Activated CD8-positive, alpha-beta memory T cell treated with anti-CD3 and anti-CD28 coated beads, Interleukin-2, amount 50 U/mL, for 24 hours (primary cell): ENCODE results near the gene HAUS8.
"Not testable (repeated sequence)": the region's sequence is repeated elsewhere in the genome, so short reads cannot be mapped to it uniquely, and the experiment has no call there.

ENCODE experiments used
- DNase-seq: peaks from one replicate; pipeline ENCODE4 v3.0.0-alpha.2; 2020; ENCODE audit errors: extremely low read depth

HAUS8 gene

GRCh38 chr19:17075035-17075863, at the start of gene HAUS8, which contains the start of gene MYO9B:
Gene HAUS8 (minus strand): TSS chr19:17075452. CDS start chr19:17075422, 30 bp downstream.
Gene MYO9B (plus strand): TSS chr19:17075777. CDS start chr19:17101718, 25,941 bp downstream.
- DNase-seq = peak; percentile 99

- no peak for DNase-seq
Measured at GRCh38 chr19:17124025-17124424, 48.8 kb upstream of the HAUS8 start.

- no peak for DNase-seq
Measured at GRCh38 chr19:17123041-17123440, 47.8 kb upstream of the HAUS8 start.

GRCh38 chr19:17121736-17122293, 46.6 kb upstream of the HAUS8 start:
- no peak for DNase-seq

GRCh38 chr19:17118957-17119356, 43.7 kb upstream of the HAUS8 start:
- DNase-seq = no peak

- no peak for DNase-seq
Measured at GRCh38 chr19:17116996-17117702, 41.9 kb upstream of the HAUS8 start.

- no peak for DNase-seq
Measured at GRCh38 chr19:17114414-17114831, 39.2 kb upstream of the HAUS8 start.

GRCh38 chr19:17113127-17113785, 38.0 kb upstream of the HAUS8 start:
- DNase-seq = no peak

- DNase-seq = no peak
Measured at GRCh38 chr19:17112700-17113099, 37.4 kb upstream of the HAUS8 start.

GRCh38 chr19:17112271-17112670, 37.0 kb upstream of the HAUS8 start:
- no peak for DNase-seq

GRCh38 chr19:17111766-17112165, 36.5 kb upstream of the HAUS8 start:
- DNase-seq = no peak

GRCh38 chr19:17110599-17110966, 35.3 kb upstream of the HAUS8 start:
- no peak for DNase-seq

- DNase-seq = no peak
Measured at GRCh38 chr19:17109962-17110598, 34.8 kb upstream of the HAUS8 start.

GRCh38 chr19:17109300-17109699, 34.0 kb upstream of the HAUS8 start:
- no peak for DNase-seq

GRCh38 chr19:17108453-17108784, 33.2 kb upstream of the HAUS8 start:
- no peak for DNase-seq

GRCh38 chr19:17107546-17108452, 32.5 kb upstream of the HAUS8 start:
- no peak for DNase-seq

GRCh38 chr19:17106964-17107363, 31.7 kb upstream of the HAUS8 start:
- DNase-seq = not testable (repeated sequence)

GRCh38 chr19:17105556-17105955, 30.3 kb upstream of the HAUS8 start:
- DNase-seq = no peak

- no peak for DNase-seq
Measured at GRCh38 chr19:17104679-17105078, 29.4 kb upstream of the HAUS8 start.

GRCh38 chr19:17103177-17103576, 27.9 kb upstream of the HAUS8 start:
- no peak for DNase-seq
